T-helper 1 cell (primary cell): ENCODE data around the gene GUCY1A1.
"Not testable (repeated sequence)": the region's sequence is repeated elsewhere in the genome, so short reads cannot be mapped to it uniquely, and the experiment has no call there.

Experiments used
- DNase-seq, 5 donors: peaks; one replicate each; pipeline ENCODE4 v3.0.0-alpha.2; 2012 to 2020
- total RNA-seq, 4 donors: gene quantifications; one replicate each; lab custom pipeline; 2026; lab: John Stamatoyannopoulos, UW

The GUCY1A1 gene
- 0 to 0.08 (median 0) reads per million in 4 donors for total RNA-seq

- DNase-seq = no peak
These were observed at the start of gene GUCY1A1 for GRCh38 chr4:155666344-155667221. Gene GUCY1A1, plus strand, starts transcription at chr4:155666848. Its CDS starts 30,020 bp downstream, at chr4:155696868.

- DNase-seq = no peak
These were observed 49.4 kb upstream of the GUCY1A1 start for GRCh38 chr4:155617296-155617695.

- DNase-seq = no peak
These were observed 48.3 kb upstream of the GUCY1A1 start for GRCh38 chr4:155618183-155618838.

- DNase-seq = no peak
These were observed 46.0 kb upstream of the GUCY1A1 start for GRCh38 chr4:155620637-155621036.

- no peak for DNase-seq
These were observed 42.2 kb upstream of the GUCY1A1 start for GRCh38 chr4:155624478-155624877.

- DNase-seq = no peak
These were observed 40.1 kb upstream of the GUCY1A1 start for GRCh38 chr4:155626561-155626960.

- no peak for DNase-seq
These were observed 37.3 kb upstream of the GUCY1A1 start for GRCh38 chr4:155629183-155629825.

GRCh38 chr4:155629956-155630355 is 36.7 kb upstream of the GUCY1A1 start:
- no peak for DNase-seq

- no peak for DNase-seq
These were observed 34.3 kb upstream of the GUCY1A1 start for GRCh38 chr4:155632310-155632840.

- DNase-seq = no peak
These were observed 28.3 kb upstream of the GUCY1A1 start for GRCh38 chr4:155638195-155638965.

- peak in 1 of 5 donors; percentile 16 for DNase-seq
These were observed 26.7 kb upstream of the GUCY1A1 start for GRCh38 chr4:155639704-155640523.

- DNase-seq = no peak
These were observed 25.9 kb upstream of the GUCY1A1 start for GRCh38 chr4:155640751-155641150.

- no peak for DNase-seq
These were observed 23.6 kb upstream of the GUCY1A1 start for GRCh38 chr4:155643087-155643486.

- DNase-seq = no peak
These were observed 20.6 kb upstream of the GUCY1A1 start for GRCh38 chr4:155646001-155646400.

GRCh38 chr4:155650785-155651184 is 15.9 kb upstream of the GUCY1A1 start:
- not testable (repeated sequence) for DNase-seq

GRCh38 chr4:155653052-155653451 is 13.6 kb upstream of the GUCY1A1 start:
- DNase-seq = no peak

- no peak for DNase-seq
These were observed 10.6 kb upstream of the GUCY1A1 start for GRCh38 chr4:155656025-155656424.

- DNase-seq = no peak
These were observed 9.5 kb upstream of the GUCY1A1 start for GRCh38 chr4:155657169-155657568.

- DNase-seq = no peak
These were observed 8.5 kb upstream of the GUCY1A1 start for GRCh38 chr4:155657985-155658680.

- no peak for DNase-seq
These were observed 8.0 kb upstream of the GUCY1A1 start for GRCh38 chr4:155658681-155659064.

GRCh38 chr4:155659176-155659575 is 7.5 kb upstream of the GUCY1A1 start:
- DNase-seq = no peak
